ENCODE results near the gene DHX35. TPM values are rescaled to one million over a fixed set of nuclear protein-coding genes. Genes with fewer than 3 reads are reported as not detected.

The DHX35 gene
- total RNA-seq, 1 experiment from 2014 or later: 11.2 TPM

DNA sequence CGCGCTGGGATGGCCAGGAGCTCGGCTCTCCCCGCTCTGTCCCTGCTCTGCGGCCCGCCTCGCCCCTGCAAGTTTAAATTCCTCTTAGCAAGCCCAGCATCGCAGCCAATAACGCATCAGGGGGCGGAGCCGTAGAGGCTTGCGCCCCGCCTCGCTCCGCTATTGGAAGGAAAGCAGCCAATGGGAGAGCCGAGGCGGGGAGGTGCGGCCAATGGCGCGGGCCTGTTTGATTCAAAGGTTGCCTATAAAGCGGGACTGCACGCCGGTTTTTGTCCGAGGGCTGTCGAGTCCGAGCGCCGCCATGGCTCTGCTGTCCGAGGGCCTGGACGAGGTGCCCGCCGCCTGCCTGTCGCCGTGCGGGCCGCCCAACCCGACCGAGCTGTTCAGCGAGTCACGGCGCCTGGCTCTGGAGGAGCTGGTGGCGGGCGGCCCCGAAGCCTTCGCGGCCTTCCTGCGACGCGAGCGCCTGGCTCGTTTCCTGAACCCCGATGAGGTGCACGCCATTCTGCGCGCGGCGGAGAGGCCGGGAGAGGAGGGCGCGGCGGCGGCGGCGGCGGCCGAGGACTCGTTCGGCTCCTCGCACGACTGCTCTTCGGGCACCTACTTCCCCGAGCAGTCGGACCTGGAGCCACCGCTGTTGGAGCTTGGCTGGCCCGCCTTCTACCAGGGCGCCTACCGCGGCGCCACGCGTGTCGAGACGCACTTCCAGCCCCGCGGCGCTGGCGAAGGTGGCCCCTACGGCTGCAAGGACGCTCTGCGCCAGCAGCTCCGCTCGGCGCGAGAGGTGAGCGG, 35.8 kb upstream of the DHX35 start, which contains the start of gene FAM83D:
Gene FAM83D, plus strand, starts transcription at position 276 of the 792 bp plus-strand sequence. Its CDS starts 26 bp downstream, at position 302.
- H3K79me2 ChIP-seq (ENCODE audit: insufficient read depth, low read length): peaks cover 51% of the 10 kb centered on the region
- no peaks in the 10 kb centered on the region for H3K9me2 ChIP-seq (ENCODE audit: insufficient read depth)
- H2AFZ ChIP-seq (ENCODE audit: low read depth, low read length, poor library complexity, severe bottlenecking): peak within 1 kb of the TSS; percentile 73
- RAD21 ChIA-PET (ENCODE audit: low non-redundant PET in 1 of 2, low total read pairs in 2 of 2, uncharacterized antibody in 2 of 2, unreplicated experiment in 2 of 2): no interaction called here
- DNase-seq (ENCODE audit: low read depth, low spot score) (peak; percentile 97), ATAC-seq (peak; percentile 91)
- POLR2A ChIA-PET: interaction anchor here (0.6 to 1.7 kb wide), 6 partner anchors 10 to 56 kb away, joined by 3 to 11 read pairs (median 6); partner anchors contain the start of gene DHX35
- H3K9me3 ChIP-seq (ENCODE audit: control insufficient read depth in 1 of 2, insufficient read depth in 1 of 2, low read depth in 1 of 2, low read length in 2 of 2): no peaks in the 10 kb centered on the region
- no peaks in the 10 kb centered on the region for H4K20me1 ChIP-seq (ENCODE audit: insufficient read depth)
- H3K4me2 ChIP-seq (ENCODE audit: low read length): peak within 1 kb of the TSS; percentile 81
- peak within 1 kb of the TSS; percentile 93 to 94 for H3K4me3 ChIP-seq (replicated peaks in 1 of 2; ENCODE audit: low read depth in 1 of 2, low read length in 2 of 2)
- peaks cover 4% of the 10 kb centered on the region; the same call in 1 of the 2 replicates for H3K27me3 ChIP-seq (ENCODE audit: insufficient read depth, low read length)
- intact Hi-C loops (cut with micrococcal nuclease): loop anchor here (1.0 kb wide), 1 partner anchor 122 kb away; no protein-coding TSS in a partner anchor
- peaks cover 3% of the 10 kb centered on the region in 2 experiments; a peak in 2 of 4 replicates for H3K36me3 ChIP-seq (ENCODE audit: control insufficient read depth in 1 of 2, insufficient read depth in 2 of 2, low read length in 2 of 2)
- CTCF ChIA-PET: interaction anchor here (0.6 to 1.4 kb wide), 11 partner anchors 9 to 123 kb away, joined by 3 to 6 read pairs (median 4); partner anchors contain the start of gene DHX35
- H3K9ac ChIP-seq (ENCODE audit: low read length): peak within 1 kb of the TSS; percentile 97
- H3K4me1 ChIP-seq (ENCODE audit: control insufficient read depth in 1 of 2, insufficient read depth in 2 of 2, low read length in 2 of 2): peaks cover 8 to 31% of the 10 kb centered on the region in 2 experiments
- BruUV-seq (replicated peaks): no TSS peak
- H3K27ac ChIP-seq (ENCODE audit: low read depth, low read length): peak within 1 kb of the TSS; percentile 83
- TF ChIP-seq SRF (IDR thresholded peaks at IDR 0.05; ENCODE audit: low read depth) (peak; percentile 50; the same call in 1 of the 2 replicates), SP1 (IDR thresholded peaks at IDR 0.05; ENCODE audit: low read depth) (peak; percentile 94), EZH2phosphoT487 (IDR thresholded peaks at IDR 0.05; ENCODE audit: borderline replicate concordance) (no peak), RAD21 (IDR thresholded peaks at IDR 0.05; ENCODE audit: low read depth) (peak; percentile 76), CEBPB (IDR thresholded peaks at IDR 0.05; ENCODE audit: low read depth) (no peak), ELF1 (IDR thresholded peaks at IDR 0.05; ENCODE audit: borderline replicate concordance, low read depth) (no peak), POLR2A (IDR thresholded peaks at IDR 0.05; ENCODE audit: borderline replicate concordance, extremely low read depth, insufficient read depth, insufficient read length) (peak; percentile 94), EGR1 (IDR thresholded peaks at IDR 0.05; ENCODE audit: low read depth) (no peak), CBX3 (IDR thresholded peaks at IDR 0.05; ENCODE audit: low read depth) (no peak), YY1 (IDR thresholded peaks at IDR 0.05; ENCODE audit: extremely low read depth, insufficient replicate concordance, low read depth, low read length) (no peak), ZNF274 (IDR thresholded peaks at IDR 0.05; ENCODE audit: low read depth, low read length) (no peak), POLR2AphosphoS5 (IDR thresholded peaks at IDR 0.05; ENCODE audit: low read depth, low read length) (peak; percentile 95), FOSL1 (IDR thresholded peaks at IDR 0.05; ENCODE audit: low read depth) (no peak), SIN3A (IDR thresholded peaks at IDR 0.05; ENCODE audit: low read depth) (peak; percentile 98), JUND (IDR thresholded peaks at IDR 0.05) (no peak), ZFX (IDR thresholded peaks at IDR 0.05) (peak; percentile 82), MAX (IDR thresholded peaks at IDR 0.05) (peak; percentile 91)
- TF ChIP-seq, protein P1, sequence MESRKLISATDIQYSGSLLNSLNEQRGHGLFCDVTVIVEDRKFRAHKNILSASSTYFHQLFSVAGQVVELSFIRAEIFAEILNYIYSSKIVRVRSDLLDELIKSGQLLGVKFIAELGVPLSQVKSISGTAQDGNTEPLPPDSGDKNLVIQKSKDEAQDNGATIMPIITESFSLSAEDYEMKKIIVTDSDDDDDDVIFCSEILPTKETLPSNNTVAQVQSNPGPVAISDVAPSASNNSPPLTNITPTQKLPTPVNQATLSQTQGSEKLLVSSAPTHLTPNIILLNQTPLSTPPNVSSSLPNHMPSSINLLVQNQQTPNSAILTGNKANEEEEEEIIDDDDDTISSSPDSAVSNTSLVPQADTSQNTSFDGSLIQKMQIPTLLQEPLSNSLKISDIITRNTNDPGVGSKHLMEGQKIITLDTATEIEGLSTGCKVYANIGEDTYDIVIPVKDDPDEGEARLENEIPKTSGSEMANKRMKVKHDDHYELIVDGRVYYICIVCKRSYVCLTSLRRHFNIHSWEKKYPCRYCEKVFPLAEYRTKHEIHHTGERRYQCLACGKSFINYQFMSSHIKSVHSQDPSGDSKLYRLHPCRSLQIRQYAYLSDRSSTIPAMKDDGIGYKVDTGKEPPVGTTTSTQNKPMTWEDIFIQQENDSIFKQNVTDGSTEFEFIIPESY (IDR thresholded peaks at IDR 0.05; ENCODE audit: extremely low read depth, insufficient replicate concordance, low read length): no peak
- TF ChIP-seq, protein P2, sequence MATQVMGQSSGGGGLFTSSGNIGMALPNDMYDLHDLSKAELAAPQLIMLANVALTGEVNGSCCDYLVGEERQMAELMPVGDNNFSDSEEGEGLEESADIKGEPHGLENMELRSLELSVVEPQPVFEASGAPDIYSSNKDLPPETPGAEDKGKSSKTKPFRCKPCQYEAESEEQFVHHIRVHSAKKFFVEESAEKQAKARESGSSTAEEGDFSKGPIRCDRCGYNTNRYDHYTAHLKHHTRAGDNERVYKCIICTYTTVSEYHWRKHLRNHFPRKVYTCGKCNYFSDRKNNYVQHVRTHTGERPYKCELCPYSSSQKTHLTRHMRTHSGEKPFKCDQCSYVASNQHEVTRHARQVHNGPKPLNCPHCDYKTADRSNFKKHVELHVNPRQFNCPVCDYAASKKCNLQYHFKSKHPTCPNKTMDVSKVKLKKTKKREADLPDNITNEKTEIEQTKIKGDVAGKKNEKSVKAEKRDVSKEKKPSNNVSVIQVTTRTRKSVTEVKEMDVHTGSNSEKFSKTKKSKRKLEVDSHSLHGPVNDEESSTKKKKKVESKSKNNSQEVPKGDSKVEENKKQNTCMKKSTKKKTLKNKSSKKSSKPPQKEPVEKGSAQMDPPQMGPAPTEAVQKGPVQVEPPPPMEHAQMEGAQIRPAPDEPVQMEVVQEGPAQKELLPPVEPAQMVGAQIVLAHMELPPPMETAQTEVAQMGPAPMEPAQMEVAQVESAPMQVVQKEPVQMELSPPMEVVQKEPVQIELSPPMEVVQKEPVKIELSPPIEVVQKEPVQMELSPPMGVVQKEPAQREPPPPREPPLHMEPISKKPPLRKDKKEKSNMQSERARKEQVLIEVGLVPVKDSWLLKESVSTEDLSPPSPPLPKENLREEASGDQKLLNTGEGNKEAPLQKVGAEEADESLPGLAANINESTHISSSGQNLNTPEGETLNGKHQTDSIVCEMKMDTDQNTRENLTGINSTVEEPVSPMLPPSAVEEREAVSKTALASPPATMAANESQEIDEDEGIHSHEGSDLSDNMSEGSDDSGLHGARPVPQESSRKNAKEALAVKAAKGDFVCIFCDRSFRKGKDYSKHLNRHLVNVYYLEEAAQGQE (IDR thresholded peaks at IDR 0.05; ENCODE audit: low read depth): no peak
- TF ChIP-seq, protein P3, sequence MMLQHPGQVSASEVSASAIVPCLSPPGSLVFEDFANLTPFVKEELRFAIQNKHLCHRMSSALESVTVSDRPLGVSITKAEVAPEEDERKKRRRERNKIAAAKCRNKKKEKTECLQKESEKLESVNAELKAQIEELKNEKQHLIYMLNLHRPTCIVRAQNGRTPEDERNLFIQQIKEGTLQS (IDR thresholded peaks at IDR 0.05): no peak

Data from HCT116 (cell line).